Ureter (tissue), 1 donor: ENCODE measurements around the gene KDR. TPM values are rescaled to one million over a fixed set of nuclear protein-coding genes. Genes with fewer than 3 reads are reported as not detected.

ENCODE experiments used
- DNase-seq: peaks from one replicate; pipeline ENCODE4 v3.0.0-alpha.2; 2020; ENCODE audit warnings: low spot score
- total RNA-seq: library from RNA; stranded (reverse); gene quantifications from one replicate; pipeline ENCODE4 v1.2.4, GENCODE V29; 2023
- donor health status: DM: yes; HTN: yes; CAD: no.

The KDR gene
- total RNA-seq, 1 donor from 2014 or later = 27.4 TPM

DNA sequence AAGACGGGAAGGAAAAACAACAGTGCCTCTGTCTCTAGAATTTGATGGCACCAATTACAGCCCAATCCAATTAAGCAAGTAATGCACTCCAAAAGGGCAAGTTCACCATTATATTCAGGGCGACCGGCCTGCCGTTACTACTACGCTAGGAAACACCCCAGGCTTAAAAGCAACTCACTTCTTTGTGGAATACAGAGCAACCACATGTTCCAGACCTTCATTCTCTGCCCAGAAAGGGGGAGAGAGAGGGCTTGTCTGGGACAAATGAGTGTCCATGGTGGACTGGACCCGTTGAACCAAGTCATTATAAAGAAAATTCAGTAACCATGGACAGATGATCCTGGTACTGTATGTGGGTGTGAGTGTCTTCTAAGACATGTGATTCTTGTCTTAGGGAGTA, 1.6 kb downstream of the KDR start:
- DNase-seq = no peak

DNA sequence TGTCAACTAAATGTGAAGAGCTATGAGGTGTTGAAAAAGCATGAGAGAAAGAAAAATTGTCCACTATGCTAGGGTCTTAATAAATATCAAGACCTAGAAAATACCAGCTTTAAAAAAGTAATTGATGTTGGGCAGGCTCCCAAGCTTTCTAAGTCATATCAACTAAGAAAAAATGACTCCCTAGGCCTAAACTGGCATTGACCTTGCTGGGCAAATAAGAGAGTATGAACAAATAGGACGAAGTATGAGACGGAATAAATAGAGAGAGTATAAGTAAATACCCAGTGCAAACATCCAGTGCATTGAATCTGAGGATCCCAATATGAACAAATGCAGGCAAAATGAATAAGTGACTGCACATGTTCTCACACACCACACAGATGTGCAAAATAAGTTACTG, 3.2 kb downstream of the KDR start:
- DNase-seq = no peak

DNA sequence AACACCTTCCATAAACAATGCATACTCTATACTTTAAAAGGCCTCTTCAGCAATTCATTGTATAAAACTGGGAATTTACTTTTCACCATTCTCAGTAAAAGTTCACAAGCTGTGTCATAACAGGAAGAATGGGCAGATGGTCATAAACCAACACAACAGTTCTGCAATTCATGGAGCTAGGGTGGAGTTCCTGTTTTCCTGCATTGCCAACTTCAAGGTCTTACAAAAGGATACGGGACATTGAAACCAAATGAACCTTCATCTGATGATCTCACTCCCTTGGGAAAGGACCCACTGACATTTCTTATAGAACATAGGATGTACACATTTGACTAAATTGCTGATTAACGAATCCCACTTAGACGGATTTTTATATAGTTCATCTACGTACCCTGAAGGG, 4.1 kb downstream of the KDR start:
- DNase-seq = no peak

DNA sequence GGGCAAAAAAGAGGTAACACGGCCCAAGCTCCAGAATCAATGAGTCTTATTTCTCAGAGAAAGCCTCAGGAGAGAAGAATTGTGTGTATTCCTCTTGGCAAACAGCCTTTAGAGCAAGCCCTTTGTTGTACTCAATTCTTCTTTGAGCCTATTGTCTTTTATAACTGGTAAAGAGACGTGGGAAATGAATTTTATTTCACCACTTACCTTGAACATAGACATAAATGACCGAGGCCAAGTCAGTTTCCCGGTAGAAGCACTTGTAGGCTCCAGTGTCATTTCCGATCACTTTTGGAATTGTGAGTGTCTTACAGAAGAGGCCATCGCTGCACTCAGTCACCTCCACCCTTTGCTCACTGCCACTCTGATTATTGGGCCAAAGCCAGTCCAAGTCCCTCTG, 7.0 kb downstream of the KDR start:
- no peak for DNase-seq

DNA sequence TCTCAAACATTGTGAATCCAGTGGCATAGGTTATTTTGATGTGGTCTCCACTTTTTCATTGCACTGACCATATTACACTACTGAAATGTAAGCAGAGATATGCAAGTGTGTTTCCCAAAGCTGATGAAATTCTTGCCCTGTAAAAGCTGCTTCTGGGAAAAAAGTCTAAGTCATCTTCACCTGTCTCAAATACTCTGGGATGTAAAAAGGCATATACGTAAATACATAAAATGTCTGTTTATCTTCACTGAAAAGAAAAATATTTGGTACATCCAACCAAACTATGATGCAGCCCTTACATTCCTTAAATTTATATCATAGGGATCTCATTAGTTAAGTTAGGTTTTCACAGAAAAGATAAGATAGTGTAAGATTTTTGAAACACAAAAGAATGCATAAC, 7.9 kb downstream of the KDR start:
- DNase-seq = no peak

DNA sequence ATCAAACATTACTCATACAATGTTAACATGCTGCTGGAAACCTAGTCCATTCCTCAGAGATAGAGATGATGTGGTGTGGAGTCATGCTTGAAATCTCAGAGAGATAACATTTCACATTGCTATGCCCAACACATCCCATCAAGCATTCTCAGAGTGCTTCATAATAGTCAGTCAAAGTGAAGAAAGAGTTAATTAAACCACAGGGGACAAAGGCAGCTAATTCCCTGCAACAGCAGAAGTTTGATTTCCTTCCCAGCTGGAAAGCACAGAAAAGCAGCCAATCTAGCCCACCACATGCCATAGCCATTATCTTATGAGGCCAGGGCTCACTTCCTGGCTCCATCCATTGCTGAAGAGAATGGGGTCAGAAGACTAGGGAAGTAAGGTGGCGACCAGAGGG, 8.9 kb downstream of the KDR start:
- DNase-seq = no peak

DNA sequence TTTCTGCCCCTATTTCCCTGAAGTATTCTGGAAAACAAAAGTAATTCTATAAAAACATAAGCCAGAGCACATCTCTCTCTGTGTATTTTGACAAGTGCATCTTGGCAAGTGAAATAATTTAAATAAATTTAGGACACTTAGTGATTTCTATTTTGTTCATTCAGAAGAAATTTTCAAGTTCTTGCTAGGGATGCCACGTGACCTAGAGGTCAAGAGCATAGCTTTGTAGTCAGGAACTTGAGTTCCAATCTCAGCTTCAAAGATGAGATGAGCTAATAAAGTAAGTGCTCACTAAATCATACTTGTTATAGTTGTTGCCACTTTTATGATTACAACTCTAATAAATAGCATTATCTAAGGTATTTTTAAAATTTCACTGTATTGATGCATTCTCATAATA, 13.8 kb downstream of the KDR start:
- DNase-seq = no peak

DNA sequence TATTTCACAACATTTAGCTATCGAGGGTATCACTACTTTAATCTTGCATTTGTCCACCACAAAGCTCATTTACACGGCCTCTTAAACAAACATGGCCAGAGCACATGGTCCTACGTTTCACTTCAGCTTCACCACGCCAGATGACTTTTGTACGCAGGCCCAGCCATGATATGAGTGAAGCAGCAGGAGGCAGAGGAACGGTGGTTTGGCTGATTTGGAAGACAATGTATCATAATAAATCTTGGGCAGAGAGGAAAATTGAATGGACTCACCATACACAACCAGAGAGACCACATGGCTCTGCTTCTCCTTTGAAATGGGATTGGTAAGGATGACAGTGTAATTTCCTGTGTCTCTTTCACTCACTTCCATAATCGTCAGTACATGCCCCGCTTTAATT, 15.3 kb downstream of the KDR start:
- DNase-seq = no peak

DNA sequence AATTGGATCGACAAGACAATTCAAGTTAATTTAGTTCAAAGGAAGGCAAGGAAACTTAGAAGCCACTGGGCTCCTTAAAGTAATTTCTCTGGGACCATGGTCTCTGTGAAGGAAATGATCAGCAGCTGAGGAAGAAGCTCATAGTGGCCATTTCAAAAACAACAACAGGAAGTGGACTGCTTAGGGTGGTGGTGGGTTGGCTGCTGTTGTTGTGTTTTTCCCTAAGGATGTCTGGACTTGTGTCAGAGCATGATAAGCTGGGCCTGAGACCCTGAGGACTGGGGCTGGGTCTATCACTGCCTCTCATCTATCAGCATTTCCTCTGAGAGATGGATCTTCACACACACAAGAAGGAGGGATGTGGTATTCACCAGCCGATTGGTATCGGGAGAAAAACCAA, 18.3 kb downstream of the KDR start:
- DNase-seq = no peak

DNA sequence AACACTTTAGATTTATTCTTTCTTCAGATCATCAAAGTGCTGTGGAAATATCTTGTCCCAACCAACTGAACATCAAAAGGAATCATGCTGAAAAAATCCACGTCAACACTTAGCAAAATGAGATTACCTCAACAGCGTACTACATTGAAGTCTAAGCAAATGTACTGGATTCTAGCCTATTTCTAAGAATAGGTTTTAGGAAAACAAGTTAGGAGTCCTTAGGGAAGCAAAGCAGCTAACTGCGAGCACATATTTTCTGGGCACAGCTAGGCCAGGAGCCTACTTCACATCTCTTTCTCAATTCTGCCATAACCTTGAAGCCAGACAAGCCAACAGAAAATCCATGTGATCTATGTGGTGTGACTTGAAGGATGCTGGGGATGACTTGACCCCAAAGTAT, 22.2 kb downstream of the KDR start:
- no peak for DNase-seq

DNA sequence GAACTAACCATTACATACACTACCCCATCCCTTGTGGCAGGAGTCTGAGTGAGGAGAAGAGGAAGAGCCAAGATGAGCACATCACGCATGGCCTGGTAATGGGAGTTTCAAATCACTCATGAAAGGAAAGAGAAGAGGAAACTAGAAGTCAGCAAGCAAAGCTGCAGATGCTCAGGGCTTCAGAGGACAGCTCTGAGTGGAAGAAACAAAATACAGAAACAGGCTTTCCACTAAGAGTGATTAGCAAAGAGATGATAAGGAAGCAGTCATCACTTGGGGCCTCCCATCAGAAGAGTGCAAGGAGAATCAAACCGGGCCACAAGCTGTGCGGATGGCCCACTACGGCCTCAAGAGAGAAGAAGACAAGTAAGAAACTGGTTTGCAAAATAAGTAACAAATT, 25.6 kb downstream of the KDR start:
- no peak for DNase-seq

DNA sequence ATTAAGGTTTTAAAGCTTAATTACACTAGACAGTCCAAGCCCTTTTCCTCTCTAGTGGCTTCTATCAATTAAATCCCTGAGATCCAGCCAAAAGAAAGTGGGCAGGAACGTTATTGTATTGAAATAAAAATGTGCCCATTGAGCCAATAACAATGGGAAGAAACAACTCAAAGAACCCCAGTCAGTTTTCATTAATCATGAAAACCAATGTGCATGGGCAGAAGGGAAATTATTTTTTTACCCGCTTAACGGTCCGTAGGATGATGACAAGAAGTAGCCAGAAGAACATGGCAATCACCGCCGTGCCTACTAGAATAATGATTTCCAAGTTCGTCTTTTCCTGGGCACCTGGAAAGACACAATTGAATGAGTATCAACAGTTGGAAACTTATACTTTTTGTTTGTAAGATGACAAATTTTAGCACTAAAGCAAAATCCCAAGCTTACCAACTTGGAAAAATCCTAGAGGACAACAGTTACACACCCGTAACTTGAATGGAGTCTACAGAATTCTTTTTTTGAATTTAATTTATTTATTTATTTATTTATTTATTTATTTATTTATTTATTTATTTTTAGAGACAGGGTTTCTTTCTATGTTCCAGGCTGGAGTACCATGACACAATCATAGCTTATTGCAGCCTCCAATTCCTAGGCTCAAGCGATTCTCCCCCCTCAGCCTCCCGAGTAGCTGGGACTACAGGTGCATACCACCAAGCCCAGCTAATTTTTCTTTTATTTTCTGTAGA, 26.8 kb downstream of the KDR start:
- DNase-seq = no peak

DNA sequence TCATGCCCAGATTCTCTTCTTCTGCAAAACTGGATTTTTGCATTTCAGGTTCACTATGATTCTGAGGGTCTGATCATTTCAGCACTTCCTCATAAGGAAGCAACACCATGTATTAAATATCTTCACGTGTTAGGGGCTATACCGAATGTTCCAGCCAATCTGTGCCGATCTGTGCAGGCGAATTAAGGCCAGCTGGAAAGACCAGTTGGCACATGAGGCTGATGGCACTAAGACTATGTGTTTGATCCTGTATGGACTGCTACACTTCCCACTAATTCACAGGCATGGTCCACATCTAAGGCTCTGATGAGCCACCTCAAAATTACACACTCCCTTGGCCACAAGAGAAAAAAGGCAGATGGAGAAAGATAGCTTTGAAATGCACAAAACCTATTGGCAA, 28.8 kb downstream of the KDR start:
- DNase-seq = no peak

DNA sequence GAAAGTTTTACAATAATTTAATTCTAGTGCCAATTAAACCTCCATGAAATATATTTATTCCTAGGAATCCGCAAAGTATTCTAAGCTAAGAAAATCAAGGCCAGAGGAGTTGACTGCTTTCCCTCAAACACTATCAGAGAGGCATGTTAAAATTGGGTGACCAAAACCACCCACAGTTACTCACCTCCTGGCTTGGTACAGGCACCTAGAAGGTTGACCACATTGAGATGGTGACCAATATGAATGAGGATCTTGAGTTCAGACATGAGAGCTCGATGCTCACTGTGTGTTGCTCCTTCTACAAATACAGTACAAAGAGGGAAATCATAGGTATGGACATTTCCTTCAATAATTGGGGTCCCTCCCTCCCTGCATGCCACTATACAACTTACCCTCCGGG, 29.4 kb downstream of the KDR start:
- no peak for DNase-seq

DNA sequence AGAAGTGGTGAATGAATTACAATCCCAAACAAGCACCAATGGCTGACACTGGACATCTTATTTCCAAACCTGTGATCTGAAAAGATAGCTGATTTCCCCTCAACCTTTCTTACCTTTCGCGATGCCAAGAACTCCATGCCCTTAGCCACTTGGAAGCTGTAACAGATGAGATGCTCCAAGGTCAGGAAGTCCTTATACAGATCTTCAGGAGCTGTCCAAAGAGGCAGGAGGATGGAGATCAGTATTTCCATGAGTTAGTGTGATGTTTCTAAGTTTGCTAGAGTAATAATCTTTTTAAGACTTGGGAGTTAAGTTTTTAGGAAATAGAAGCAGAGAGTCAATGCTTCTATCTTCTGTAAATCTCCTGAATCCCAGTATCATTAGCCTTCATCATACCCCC, 32.9 kb downstream of the KDR start:
- DNase-seq = no peak

DNA sequence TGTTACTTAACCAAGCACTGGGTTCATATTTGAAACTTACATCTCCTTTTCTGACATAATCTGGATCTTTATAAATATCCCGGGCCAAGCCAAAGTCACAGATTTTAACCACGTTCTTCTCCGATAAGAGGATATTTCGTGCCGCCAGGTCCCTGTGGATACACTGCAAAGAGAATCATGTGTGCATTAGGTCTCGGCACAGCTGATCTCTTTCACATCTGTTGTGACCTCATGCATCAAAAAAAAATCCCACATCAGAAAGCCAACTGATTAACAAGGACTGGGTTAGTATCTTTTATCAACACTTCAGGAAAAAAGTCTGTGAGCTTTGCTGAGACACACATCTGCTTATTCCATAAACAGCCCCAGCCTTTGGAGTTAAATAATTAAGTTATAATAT, 35.5 kb downstream of the KDR start:
- DNase-seq = no peak

DNA sequence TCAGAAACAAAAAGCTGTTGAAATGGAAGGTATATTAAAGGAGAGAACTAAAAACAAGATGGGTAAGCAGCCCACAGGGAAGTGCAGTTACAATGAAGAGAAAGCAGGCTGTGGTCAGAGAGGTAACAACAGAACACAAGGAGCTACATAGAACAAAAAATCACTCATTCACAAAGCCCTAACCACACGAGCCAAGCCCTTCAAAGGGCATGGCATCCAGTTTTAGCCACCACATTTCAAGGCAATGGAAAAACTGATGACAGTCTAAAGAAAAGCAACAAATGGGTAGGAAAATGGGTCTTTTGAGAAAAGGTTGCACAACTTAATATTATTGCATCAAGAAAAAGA, 37.5 kb downstream of the KDR start:
- no peak for DNase-seq

DNA sequence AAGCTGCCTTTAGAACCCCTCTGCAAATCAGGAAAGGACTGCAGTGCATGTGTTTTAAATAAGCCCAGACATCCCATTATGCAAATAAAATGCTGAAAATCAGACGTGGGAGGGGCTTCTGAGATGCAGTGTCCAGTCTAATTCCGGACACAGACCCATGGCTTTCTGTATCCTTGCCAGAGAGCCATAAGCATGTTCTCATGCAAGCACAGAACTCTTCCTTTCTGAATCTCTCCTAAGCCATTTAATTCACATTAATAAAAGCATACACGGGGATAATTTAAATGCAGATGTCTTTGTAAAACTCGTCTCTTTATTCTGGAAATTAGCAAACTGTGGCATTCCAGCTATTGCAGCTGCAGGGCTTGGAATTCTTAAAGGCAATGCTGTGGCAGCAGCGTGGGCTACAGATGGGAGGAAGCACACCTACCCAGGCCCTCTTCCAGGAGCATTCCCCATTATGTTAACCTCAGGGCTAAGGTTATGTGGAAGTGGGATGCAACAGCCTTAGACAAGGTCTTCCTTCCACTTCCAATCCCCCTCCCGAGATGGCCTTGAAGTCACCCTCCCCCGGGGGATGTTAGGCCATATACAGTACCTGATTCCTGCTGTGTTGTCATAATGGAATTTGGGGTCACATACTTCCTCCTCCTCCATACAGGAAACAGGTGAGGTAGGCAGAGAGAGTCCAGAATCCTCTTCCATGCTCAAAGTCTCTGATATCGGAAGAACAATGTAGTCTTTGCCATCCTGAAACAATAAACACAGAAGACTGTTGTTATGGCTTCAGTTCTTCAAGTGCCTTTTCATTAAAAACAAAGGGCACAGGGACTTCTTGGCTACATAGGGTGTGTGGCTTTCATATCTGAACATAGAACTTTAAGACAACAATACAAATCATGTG, 38.1 kb downstream of the KDR start:
- no peak for DNase-seq

DNA sequence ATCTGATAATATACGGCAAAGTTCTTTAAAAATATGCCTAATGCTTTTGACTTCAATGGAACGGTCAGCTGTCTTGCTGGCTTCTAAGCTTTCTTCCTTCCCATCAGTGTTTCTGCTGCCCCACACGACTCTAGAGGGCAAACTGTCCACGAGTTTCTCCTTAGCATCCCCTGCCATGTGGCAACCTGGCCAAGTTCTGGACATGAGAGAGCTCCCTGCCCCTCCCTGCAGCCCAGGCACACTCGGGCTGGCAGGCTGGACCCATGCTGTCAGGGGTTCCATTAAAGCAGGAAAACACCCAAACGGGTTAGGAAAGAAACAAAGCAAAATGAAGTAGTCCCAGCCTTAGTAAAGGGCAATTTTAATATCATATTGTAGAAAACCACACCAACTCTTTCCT, 38.8 kb downstream of the KDR start:
- no peak for DNase-seq

DNA sequence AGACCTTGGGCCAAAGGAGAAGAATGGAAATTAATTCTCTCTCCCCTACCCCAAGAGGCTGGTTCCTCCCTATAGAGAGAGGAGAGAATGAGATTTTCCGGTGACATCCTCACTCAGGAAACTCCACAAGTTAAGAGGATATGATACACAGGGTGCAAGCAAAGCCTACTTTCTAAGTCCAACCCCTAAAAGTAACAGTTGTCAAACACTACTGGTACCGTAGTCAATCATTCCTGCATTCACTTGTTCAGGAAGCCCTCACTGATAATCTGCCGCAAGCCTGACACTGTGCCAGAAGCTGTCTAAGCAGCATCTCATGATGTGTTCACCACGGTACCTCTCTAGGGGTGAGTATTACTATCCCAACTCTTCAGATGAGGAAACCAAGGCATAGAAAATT, 41.7 kb downstream of the KDR start:
- DNase-seq = no peak

DNA sequence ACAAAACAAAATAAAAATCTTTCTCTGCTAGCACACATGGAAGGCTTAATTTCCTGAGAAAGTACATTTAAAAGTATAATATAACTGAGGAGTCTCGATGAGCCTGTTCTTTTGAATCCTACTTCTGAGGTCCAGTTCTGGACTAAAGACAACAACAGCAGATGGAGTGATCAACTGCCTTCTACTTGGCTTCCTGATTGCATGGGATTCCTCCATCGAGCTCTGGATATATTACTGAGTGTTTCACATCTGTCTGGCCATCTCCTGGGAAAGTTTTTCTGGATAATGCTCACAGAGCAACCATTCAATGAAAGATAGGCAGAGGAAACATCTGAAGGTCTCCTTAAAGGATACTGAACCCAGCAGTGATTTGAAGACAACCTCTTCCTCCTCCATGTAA, 42.6 kb downstream of the KDR start:
- no peak for DNase-seq

DNA sequence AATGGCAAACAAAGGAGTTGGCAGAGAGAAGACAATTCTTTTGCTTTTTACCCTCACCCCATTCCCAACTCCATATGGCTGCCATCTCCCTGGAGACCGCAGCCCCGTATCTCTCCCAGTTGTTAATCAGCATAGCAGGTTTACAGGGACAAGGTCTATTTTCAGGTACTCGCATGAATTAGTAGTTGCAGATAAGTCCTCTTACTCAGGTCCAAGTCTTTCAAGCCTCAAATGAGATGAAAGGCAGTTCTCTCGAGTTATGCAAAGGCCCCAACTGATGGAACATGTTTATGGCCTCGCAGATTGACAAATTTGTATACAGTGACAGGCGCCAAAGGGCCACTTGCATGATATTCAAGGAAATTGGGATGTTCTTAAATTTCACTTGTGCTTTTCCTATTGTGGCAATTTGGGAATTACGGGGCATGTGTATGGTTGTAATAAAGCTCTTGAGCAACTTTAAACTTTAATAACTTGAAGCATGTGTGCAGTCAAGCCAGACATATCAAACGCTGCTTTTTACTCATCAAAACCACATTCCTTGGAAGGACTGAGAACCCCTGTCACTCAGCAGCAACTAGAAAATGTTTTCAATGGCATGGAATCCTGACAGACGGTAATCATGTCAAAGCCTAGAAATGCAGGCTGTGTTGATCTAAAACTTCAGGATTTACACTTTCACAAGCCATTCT, 45.1 kb downstream of the KDR start:
- no peak for DNase-seq
